GM23248 (cell line): ENCODE data around the gene MGAT3.

Source experiments
- EZH2 ChIP-seq: fragments of 200-600 bp; sonication (generic); IDR thresholded peaks from 2 replicates; pipeline ENCODE4 v1.6.1; 2018; ENCODE audit warnings: antibody characterized with exemption, mild to moderate bottlenecking; ENCODE audit not compliant: insufficient read depth, poor library complexity, severe bottlenecking
- EZH2phosphoT487 ChIP-seq: fragments of 200-600 bp; sonication (generic); IDR thresholded peaks from 2 replicates; pipeline ENCODE4 v1.6.1; 2018; ENCODE audit warnings: antibody characterized with exemption, moderate library complexity, mild to moderate bottlenecking, low read depth; ENCODE audit not compliant: insufficient read depth

- TF ChIP-seq EZH2 (no peak), EZH2phosphoT487 (no peak)
These were observed 2.9 kb downstream of the MGAT3 start for GRCh38 chr22:39459681-39460080.
